Right lobe of liver (tissue), 6 donors: Measurements from ENCODE around the gene OVCH1. TPM values are rescaled to one million over a fixed set of nuclear protein-coding genes. Genes with fewer than 3 reads are reported as not detected.

Source experiments
- ATAC-seq, 4 donors: fragments of 200-7000 bp; cut with Tn5 transposase; one replicate each; pipeline ENCODE4 v1.9.1; 2020; ENCODE audit warnings: mild to moderate bottlenecking in 4 of 4, moderate library complexity in 4 of 4
- DNase-seq, 3 donors: peaks; one replicate each; pipeline ENCODE4 v3.0.0-alpha.2; 2020
- H3K27ac ChIP-seq, 3 donors: fragments of 200-600 bp; one replicate each; pipeline ENCODE4 v1.8.0; 2022
- H3K27me3 ChIP-seq, 2 donors: fragments of 200-600 bp; one replicate each; pipeline ENCODE4 v1.8.0; 2022
- H3K36me3 ChIP-seq, 4 donors: fragments of 200-600 bp; sonication (generic) in 1 of 4; one replicate each; pipeline versions ENCODE4 v1.5.1 to v1.8.0; 2017 to 2022; ENCODE audit warnings: control low read depth in 1 of 4
- H3K4me1 ChIP-seq, 4 donors: fragments of 200-600 bp; sonication (generic) in 1 of 4; one replicate each; pipeline versions ENCODE4 v1.5.1 to v1.8.0; 2017 to 2022; ENCODE audit warnings: control low read depth in 1 of 4
- H3K4me3 ChIP-seq, 3 donors: fragments of 200-600 bp; one replicate each; pipeline ENCODE4 v1.8.0; 2022
- H3K9me3 ChIP-seq, 4 donors: fragments of 200-600 bp; sonication (generic) in 1 of 4; one replicate each; pipeline versions ENCODE4 v1.5.1 to v1.8.0; 2017 to 2022; ENCODE audit warnings: control low read depth in 1 of 4
- POLR2A ChIP-seq: fragments of 450-650 bp; IDR thresholded peaks from one replicate; pipeline ENCODE4 v1.6.1; 2017; ENCODE audit warnings: antibody characterized with exemption, mild to moderate bottlenecking
- WGBS: methylation state at CpG from one replicate; pipeline ENCODE4 v1.1.6; 2018; ENCODE audit warnings: low coverage, low lambda C conversion rate; ENCODE audit not compliant: insufficient coverage; ENCODE audit errors: missing lambda C conversion rate; 5-methylcytosine and 5-hydroxymethylcytosine counted together
- intact Hi-C, 2 donors: fragments of 100-400 bp; cut with DNase I; formaldehyde crosslinking; loops; one replicate each; pipeline versions ENCODE4 v1.11.2 to v1.14.1; 2022
- total RNA-seq, 6 experiments: library from RNA; depleted of rRNA in 2 of 6; stranded (reverse); fragments of >200 nt in 2 of 6; fragmentation: NEBNext Ultra II Directional in 3 of 6; extraction: Animal tissue kit (Norgen Biotek cat#: 25700) in 3 of 6; gene quantifications; one replicate each; pipeline versions ENCODE4 v1.1.0 to v1.2.4, GENCODE V29; 2016 to 2023
- TF ChIP-seq, protein P1 (sequence below), 4 donors: fragments of 200-600 bp in 3 of 4; fragments of 450-650 bp in 1 of 4; IDR thresholded peaks; one replicate each; pipeline versions ENCODE4 v1.5.1 to v1.8.0; 2016 to 2022; ENCODE audit warnings: antibody characterized with exemption in 4 of 4, mild to moderate bottlenecking in 2 of 4
- donor health status: DM: no; HTN: yes; CAD: no.
- donor health status: DM: no; HTN: no; CAD: no.
- donor health status: DM: no; HTN: no; CAD: no.
- donor health status: DM: no; HTN: yes; CAD: no.
- donor health status: DM: no; HTN: yes; CAD: no.

Gene OVCH1
- total RNA-seq, 6 experiments from 2014 or later, result 0.05 TPM; not detected in 5

GRCh38 chr12:29521951-29522350 lies 24.5 kb upstream of the OVCH1 start:
- ATAC-seq (no peak), DNase-seq (no peak)
- intact Hi-C loops, result loop anchor here in 1 of 2 donors (10.0 kb wide), 1 partner anchor 1283 kb away; no protein-coding TSS in a partner anchor
- Histone ChIP-seq H3K36me3 (no peaks in the 10 kb centered on the region), H3K4me3 (no peak overlapping the region), H3K27ac (no peak overlapping the region), H3K4me1 (peaks cover 0 to 7% (median 0%) of the 10 kb centered on the region in 4 donors), H3K27me3 (no peaks in the 10 kb centered on the region), H3K9me3 (no peaks in the 10 kb centered on the region)
- no peak for TF ChIP-seq POLR2A
- TF ChIP-seq, protein P1, sequence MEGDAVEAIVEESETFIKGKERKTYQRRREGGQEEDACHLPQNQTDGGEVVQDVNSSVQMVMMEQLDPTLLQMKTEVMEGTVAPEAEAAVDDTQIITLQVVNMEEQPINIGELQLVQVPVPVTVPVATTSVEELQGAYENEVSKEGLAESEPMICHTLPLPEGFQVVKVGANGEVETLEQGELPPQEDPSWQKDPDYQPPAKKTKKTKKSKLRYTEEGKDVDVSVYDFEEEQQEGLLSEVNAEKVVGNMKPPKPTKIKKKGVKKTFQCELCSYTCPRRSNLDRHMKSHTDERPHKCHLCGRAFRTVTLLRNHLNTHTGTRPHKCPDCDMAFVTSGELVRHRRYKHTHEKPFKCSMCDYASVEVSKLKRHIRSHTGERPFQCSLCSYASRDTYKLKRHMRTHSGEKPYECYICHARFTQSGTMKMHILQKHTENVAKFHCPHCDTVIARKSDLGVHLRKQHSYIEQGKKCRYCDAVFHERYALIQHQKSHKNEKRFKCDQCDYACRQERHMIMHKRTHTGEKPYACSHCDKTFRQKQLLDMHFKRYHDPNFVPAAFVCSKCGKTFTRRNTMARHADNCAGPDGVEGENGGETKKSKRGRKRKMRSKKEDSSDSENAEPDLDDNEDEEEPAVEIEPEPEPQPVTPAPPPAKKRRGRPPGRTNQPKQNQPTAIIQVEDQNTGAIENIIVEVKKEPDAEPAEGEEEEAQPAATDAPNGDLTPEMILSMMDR (IDR thresholded peaks at IDR 0.05), result no peak
- 79% methylated on average over 2 of the region's 2 CpGs for whole genome bisulfite sequencing

DNA sequence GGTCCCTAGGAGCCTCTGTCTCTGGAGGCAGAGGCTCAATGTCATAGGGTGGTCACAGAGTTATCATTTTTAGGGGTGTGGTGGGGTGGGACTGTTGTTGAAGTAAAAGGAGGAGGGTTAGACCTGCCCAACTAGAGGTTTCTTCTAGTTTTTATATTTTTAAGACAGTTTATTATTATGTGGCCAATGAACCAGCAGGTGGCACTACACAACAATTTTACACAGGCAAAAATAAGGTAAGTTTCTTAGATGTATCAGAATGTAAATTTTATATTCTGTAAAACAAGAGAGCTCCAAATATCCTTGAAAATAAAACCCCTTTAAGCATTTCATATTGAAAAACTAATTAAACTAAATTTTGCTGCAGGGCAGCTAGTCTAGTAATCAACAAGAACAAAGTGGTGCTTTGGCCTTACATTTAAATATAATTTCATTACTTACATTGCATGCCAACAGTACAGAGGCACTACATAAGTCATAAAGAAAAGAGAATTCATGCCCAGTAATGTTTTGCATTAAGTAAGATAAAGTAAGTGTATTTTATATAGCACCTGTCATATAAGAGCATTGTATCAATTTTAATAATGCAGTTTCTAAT lies 22.2 kb upstream of the OVCH1 start:
- TF ChIP-seq, protein P1 (IDR thresholded peaks at IDR 0.05), result peak; percentile 56 to 69 (median 66)
- no peak for TF ChIP-seq POLR2A
- H3K27ac ChIP-seq, result no peak overlapping the region
- intact Hi-C loops, result loop anchor here in 1 of 2 donors (10.0 kb wide), 1 partner anchor 1285 kb away; no protein-coding TSS in a partner anchor
- DNase-seq, result no peak
- peak in 3 of 4 donors; percentile 41 to 68 (median 48) for ATAC-seq
- H3K9me3 ChIP-seq, result no peaks in the 10 kb centered on the region
- H3K36me3 ChIP-seq, result no peaks in the 10 kb centered on the region
- no peaks in the 10 kb centered on the region for H3K27me3 ChIP-seq
- H3K4me1 ChIP-seq, result peaks cover 0 to 7% (median 0%) of the 10 kb centered on the region in 4 donors
- no peak overlapping the region for H3K4me3 ChIP-seq

DNA sequence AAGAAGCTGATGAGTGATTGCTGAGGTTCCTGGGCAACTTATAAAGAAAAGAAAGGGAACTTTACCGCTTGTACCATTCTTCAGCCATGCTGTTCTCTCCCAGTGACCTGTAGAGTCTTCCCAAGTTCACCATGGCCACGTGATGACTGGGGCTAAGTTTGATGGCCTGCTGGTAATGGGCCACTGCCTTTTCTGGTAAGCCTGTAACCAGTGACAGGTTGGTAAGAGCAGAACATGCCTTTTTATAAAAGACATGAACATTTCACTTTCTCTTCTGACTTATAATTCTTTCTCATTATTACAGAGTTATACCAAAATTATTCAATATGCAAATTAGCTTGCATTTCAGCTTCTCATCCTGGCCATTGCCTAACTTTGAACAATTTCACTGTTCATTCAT lies 20.9 kb upstream of the OVCH1 start:
- ATAC-seq (no peak), DNase-seq (no peak)
- TF ChIP-seq POLR2A, result no peak
- TF ChIP-seq, protein P1 (IDR thresholded peaks at IDR 0.05), result no peak
- no peaks in the 10 kb centered on the region for H3K36me3 ChIP-seq
- H3K4me3 ChIP-seq, result no peak overlapping the region
- no peaks in the 10 kb centered on the region for H3K27me3 ChIP-seq
- intact Hi-C loops, result no loop called here
- no peaks in the 10 kb centered on the region for H3K9me3 ChIP-seq
- H3K27ac ChIP-seq, result no peak overlapping the region
- 11% methylated on average over 1 of the region's 2 CpGs for WGBS
- peaks cover 0 to 7% (median 0%) of the 10 kb centered on the region in 4 donors for H3K4me1 ChIP-seq

DNA sequence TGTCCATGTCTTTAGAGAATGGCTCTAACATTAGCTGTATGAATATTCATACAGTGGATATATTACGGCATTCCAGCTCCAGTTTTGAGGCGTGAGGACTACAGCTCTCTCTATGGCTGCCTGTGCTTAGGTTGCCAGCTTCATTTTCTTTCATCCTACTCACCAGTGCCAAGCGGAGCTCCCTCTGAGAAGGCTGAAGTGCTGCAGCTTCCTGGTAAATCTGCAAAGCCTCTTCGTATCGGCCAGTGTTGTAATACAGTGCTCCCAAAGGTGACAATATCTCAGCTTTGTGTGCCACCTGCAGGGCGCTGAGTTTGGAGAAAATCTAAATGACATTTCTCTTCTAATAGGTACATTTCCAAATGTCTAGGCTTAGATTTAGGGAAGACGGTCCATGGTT lies 19.8 kb upstream of the OVCH1 start:
- Histone ChIP-seq H3K27me3 (no peaks in the 10 kb centered on the region), H3K9me3 (no peaks in the 10 kb centered on the region), H3K36me3 (no peaks in the 10 kb centered on the region), H3K27ac (no peak overlapping the region), H3K4me1 (no peaks in the 10 kb centered on the region), H3K4me3 (no peak overlapping the region)
- TF ChIP-seq POLR2A, result no peak
- TF ChIP-seq, protein P1 (IDR thresholded peaks at IDR 0.05), result peak; percentile 40 to 67 (median 50)
- intact Hi-C loops, result no loop called here
- ATAC-seq (peak; percentile 91 to 97 (median 92)), DNase-seq (peak in 2 of 3 donors; percentile 37 to 52)
- 35% methylated on average over 7 of the region's 7 CpGs for WGBS
